EL (cell line): ENCODE measurements around the gene DCP1A.
"Not testable (repeated sequence)": the region's sequence is repeated elsewhere in the genome, so short reads cannot be mapped to it uniquely, and the experiment has no call there.

Experiments
- DNase-seq: peaks from one replicate; pipeline ENCODE4 v3.0.0-alpha.2; 2016

The DCP1A gene

DNA sequence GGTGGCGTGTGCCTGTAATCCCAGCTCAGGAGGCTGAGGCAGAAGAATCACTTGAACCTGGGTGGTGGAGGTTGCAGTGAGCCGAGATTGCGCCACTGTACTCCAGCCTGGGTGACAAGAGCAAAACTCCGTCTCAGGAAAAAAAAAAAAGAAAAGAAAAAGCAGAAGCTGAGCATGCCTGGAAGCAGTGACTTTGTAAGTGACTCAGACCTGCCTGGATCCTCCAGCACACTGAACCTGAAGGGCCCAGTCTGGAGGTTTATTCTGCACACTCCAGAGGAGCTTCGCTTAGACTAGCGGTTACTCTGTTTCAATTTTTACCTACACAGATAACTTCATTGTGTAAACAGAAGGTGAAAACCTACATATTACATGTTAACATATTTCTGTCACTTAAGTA lies 19.4 kb downstream of the DCP1A start:
- not testable (repeated sequence) for DNase-seq

GRCh38 chr3:53324105-53324504 lies 23.2 kb downstream of the DCP1A start:
- DNase-seq: no peak

- DNase-seq: no peak
Measured at GRCh38 chr3:53320697-53321096, 26.6 kb downstream of the DCP1A start.

DNA sequence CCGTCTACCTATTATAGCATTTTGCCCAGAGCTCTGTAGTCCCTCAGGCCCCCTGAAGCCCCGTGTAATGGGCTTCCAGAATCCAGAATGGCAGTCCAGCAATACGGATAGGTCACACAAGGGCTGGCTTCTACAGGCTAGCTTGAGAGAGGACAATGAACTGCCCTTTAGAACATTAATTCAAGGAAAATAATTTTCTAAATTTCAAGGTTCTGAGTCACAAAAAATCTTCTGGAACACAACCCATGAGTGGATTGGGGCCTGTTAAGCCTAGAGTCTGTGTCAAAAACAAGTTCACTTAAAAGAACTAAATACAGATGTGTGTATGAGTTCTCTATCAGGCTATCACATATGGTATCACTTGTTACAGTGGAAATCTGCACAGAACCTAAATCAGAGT lies 28.8 kb downstream of the DCP1A start:
- peak; percentile 64 for DNase-seq

- DNase-seq: no peak
Measured at GRCh38 chr3:53312832-53313231, 34.5 kb downstream of the DCP1A start.

DNA sequence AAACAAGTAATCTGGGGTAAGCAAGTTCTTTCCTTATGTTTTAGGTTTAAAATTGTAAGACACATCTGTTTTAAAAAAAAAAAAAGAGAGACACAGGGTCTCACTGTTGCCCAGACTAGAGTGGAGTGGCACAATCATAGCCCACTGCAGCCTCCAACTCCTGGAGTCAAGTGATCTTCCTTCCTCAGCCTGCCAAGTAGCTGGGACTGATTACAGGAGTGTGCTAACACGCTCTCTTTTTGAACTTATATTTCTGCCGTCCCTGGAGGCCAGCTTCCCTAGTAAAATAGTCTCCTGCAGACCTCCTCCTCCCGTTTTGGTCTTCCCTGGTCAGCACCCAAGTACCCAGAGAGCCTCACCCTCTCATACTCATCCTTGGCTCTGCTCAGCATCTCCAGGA lies 35.5 kb downstream of the DCP1A start:
- no peak for DNase-seq

- no peak for DNase-seq
Measured at GRCh38 chr3:53303957-53304356, 43.4 kb downstream of the DCP1A start.

DNA sequence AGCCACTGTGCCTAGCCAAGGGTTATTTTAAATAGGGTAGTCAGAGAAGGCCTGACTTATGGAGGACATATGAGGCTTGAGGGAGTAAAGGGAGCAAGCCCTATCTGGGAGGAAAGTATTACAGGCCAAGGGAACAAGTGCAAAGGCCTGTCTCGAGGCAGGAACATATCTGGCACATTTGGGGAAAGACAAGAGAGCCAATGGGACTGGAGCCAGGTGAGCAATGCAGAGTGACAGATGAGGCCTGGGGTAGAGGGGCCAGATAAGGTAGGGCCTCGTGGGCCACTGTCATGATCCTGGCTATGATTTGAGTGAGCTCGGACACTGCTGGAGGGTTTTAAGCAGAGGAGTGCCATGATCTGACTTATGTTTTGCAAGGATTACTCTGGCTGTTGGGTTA lies 43.8 kb downstream of the DCP1A start:
- DNase-seq: no peak

- no peak for DNase-seq
Measured at GRCh38 chr3:53300826-53301225, 46.5 kb downstream of the DCP1A start.

DNA sequence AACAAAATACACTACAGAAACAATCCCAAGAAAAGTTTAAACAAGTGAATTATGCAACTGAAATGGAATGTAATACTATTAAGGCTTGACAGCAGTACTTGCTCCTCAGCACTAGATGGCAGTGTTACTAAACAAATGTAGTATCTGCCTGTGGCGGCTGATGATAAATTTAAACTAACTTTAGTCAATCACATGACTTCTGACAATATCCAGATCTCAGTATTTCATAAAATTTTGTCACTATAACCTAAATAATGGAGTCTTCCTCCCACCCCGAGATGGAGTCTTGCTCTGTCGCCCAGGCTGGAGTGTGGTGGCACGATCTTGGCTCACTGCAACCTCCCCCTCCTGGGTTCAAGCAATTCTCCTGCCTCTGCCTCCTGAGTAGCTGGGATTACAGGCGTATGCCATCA lies 47.7 kb downstream of the DCP1A start:
- DNase-seq: peak; percentile 51

DNA sequence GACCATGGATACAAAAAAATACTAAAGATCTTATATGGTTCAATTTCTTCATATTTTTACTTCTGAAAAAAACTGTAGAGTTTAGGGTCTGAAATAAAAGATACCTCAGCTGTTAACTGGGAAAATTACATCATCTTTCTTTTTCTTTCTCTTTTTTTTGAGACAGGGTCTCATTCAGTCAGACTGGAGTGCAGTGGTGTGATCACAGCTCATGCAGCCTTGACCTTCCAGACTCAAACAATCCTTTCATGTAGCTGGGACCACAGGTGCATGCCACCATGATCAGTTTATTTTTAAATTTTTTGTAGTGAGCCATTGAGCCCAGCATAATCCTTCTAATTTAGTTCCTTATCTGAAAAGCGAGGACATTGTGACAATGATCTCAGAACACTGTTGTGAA lies 51.9 kb downstream of the DCP1A start:
- DNase-seq: no peak

DNA sequence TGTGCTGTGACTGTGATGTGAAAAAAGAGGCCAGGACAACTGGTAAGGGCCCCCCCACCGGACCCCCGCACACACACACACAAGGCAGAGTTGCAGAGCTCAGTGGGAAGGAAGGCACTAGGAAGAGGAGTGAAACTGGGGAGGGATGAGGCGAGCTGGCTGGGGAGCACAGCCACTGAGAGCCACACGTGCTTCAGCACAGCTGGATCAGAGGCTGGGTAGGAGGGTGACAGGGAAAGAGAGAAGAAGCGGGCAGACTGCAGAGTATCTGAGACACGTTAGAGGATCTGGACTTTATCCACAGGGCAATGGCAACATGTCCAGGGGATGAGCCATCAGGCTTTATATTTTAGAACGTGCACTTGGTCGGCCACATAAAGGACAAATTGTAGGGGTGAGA lies 53.5 kb downstream of the DCP1A start:
- no peak for DNase-seq

GRCh38 chr3:53288214-53288613 lies 59.1 kb downstream of the DCP1A start:
- DNase-seq: no peak

GRCh38 chr3:53287131-53287629 lies 60.2 kb downstream of the DCP1A start:
- peak; percentile 15 for DNase-seq

- no peak for DNase-seq
Measured at GRCh38 chr3:53286727-53287126, 60.6 kb downstream of the DCP1A start.

DNA sequence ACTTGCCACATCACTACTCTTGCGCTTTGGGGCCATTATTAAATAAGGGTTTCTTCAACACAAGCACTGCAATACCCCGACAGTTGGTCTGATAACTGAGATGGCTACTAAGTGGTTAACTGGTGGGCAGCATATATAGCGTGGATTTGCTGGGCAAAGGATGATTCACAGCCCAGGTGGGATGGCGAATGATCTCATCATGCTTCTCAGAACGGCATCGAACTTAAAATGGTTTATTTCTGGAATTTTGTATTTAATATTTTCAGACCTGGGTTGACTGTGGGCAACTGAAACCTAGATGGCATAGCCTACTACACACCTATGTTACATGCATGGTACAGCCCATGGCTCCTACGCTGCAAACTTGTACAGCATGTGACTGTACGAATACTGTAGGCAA lies 64.8 kb downstream of the DCP1A start:
- DNase-seq: no peak

- DNase-seq: no peak
Measured at GRCh38 chr3:53278667-53279066, 68.7 kb downstream of the DCP1A start.

DNA sequence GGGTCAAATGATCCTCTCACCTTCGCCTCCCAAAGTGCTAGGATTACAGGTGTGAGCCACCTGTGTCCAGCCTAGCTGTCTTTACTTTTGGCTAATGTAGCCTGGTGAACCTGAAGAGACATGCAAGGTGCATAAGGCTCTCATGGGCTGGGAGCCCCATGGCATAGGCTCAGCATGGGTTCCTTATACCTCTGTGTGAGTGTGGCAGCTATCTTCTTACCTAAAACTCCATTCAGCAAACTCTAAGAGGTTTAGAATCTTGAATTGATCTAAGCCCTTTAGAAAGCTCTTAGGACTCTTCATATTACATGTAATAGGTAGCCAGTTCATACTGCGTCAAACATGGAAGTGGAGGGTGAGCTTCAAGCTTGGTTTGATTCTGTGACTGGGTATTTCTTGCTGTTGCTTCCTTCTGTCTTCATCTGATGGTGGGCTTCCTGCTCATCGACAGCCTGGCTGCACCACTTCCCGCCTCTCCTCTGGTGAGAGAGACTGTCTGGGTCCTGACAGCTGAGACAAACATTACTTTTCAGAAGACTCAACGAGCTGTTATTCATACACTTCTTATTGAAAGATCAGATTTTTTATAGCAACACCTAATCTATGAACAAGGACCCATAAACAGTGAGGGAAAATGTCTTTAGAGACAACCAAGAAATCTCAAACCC lies 72.3 kb downstream of the DCP1A start:
- no peak for DNase-seq

DNA sequence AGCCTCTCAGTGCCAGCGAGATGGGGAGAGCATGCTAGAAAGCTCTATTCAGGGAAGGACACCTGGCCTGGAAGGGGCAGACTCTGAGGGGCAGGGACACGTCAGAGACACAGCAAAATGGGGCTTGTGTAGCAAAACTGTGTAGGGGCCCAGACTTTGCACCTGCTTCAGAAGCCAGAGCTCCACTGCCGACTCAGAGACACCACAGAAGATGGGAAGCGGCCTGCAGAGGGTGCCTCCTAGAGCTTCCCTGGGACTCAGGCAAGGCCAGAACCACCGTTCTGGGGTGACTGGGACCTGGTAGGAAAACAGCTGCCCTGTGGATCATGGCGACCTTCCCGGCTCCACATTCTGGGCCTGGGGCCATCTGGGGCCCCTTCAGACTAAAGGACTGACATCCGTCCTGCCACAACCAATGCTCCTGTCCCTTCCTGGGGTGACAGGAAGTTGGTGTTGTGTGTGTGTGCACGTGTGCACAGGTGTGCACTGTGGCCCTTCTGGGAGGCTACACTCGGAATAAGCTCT lies 74.1 kb downstream of the DCP1A start:
- no peak for DNase-seq

DNA sequence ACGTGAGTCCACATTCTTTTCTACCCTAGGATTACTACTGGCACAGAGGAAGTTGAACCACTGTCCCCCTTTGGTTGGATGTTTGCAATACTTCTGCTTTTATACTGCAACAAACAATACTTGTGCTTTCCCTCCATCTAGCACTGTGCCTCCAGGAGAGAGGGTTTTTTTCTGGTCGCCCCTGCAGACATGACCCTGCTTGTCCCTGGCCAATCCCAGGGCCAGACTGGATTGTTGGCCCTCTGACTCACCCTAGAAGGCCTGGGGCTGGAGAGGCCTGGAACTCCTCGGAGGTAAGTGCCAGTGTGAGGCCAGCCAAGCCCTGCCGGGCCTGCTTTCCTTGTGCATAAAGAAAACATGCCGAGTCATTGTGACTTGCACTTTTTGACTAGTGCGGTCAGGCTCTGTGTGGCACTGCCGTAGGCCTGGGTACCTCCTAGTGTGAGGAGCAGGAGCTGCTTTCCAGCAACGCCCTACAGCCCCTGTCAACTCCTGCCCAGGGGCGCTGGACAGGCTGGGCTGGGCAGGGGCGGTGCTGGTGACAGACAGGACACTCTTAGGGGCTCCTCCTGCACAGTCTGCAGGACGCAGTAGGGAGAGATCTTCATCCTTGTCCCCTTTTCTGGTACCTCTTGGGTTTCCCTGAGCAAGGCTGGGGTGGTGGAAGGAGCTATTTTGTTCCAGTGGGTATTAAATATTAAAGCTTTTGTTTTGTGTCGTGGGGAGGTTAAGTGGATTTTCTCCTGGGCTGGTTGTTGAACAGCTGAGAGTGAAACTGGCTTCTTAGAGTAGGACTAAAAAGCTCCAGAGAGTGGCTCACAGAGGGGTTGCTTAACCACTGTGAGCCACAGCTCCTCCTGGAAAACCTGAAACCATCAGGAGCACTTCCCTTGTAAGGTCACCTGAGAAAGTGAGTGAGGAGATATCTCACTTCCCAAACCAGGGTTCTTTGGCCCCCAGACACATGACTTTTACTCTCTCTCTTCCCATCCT lies 77.2 kb downstream of the DCP1A start:
- DNase-seq: peak; percentile 99

DNA sequence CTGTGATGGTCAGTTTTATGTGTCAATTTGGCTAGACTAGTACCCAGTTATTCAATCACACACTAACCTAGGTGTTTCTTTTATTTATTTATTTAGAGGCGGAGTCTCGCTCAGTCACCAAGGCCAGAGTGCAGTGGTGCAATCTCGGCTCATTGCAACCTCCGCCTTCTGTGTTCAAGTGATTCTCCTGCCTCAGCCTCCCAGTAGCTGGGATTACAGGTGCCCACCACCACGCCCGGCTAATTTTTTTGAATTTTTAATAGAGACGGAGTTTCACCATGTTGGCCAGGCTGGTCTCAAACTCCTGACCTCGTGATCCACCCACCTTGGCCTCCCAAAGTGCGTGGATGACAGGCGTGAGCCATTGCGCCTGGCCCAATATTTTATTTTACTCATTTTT lies 78.2 kb downstream of the DCP1A start:
- not testable (repeated sequence) for DNase-seq

- no peak for DNase-seq
Measured at GRCh38 chr3:53267766-53268165, 79.6 kb downstream of the DCP1A start.

DNA sequence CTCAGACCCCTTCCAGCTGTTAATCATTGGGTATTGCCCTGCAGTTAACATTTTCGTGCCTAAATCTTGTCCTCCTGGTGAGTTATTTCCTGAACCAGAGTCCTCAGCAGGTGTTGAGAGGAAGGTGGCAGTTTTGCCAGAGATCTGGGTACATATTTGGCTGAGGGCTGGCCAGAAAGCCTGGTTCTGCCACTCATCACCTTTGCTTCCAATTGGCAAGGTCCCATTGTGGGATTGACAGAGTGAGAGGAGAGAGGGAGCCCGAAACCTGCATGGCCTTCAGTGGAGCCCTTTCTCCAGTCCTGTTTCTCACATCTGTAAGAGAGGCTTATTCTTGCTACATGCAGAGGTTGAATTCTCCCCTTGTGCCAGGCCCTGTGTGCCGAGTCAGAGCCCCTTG lies 82.6 kb downstream of the DCP1A start:
- no peak for DNase-seq

- no peak for DNase-seq
Measured at GRCh38 chr3:53263907-53264306, 83.4 kb downstream of the DCP1A start.
